Measurements from ENCODE around the gene DEXI. TPM values are rescaled to one million over a fixed set of nuclear protein-coding genes. Genes with fewer than 3 reads are reported as not detected.

DEXI gene
- total RNA-seq, 1 experiment from 2014 or later: 28.3 TPM

DNA sequence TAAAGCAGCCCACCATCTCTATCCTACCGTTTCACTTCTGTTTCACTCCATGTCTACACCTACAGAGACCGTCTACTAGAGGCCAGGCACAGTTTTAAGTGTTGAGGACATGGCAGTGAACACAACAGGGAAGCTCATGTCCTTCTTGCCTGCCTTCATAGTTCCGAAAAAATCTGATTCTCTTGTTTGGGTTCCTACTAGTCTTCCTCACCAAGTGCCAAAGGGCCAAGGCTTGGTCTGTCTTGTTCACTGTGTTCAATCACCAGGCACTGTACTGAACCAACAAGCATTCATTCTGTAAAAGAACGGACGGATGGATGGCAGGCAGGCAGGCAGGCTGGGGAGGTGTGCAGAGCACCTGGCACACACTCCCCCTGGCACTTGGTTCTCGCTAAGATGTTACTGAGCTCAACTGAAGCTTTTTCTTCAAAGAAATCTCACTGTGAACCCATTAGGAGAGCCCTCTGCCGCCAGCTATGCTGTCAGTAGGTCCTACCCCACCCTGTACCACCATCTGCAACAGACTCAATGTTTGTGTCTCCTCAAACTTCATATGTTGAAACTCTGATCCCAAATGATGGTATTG, 2.5 kb downstream of the DEXI start:
- no peak overlapping the region for H4K8ac ChIP-seq (replicated peaks; ENCODE audit: insufficient read length, low read depth, low read length)
- no peak overlapping the region for H3K4ac ChIP-seq (ENCODE audit: low read depth, low read length)
- no peak overlapping the region for H3T11ph ChIP-seq (ENCODE audit: low read length)
- no peak overlapping the region for H3K14ac ChIP-seq (ENCODE audit: insufficient read depth, low read length)
- H4K91ac ChIP-seq (ENCODE audit: insufficient read length, low read depth, low read length): no peak overlapping the region
- Mint-ChIP-seq H3K27me3 (ENCODE audit: low read depth) (no peaks in the 10 kb centered on the region; the same call in 1 of the 2 replicates), H3K4me3 (peak overlapping the region; percentile 87 to 95; a peak in 3 of 5 replicates), H3K4me1 (peaks cover 29 to 32% of the 10 kb centered on the region in 2 experiments), H3K27ac (no peak overlapping the region; a peak in 1 of 7 replicates), H3K36me3 (ENCODE audit: insufficient read depth in 1 of 3, low read depth in 3 of 3) (peaks cover 8 to 26% (median 14%) of the 10 kb centered on the region in 3 experiments; a peak in 6 of 7 replicates), H3K9me3 (no peaks in the 10 kb centered on the region)
- no peak overlapping the region for H2BK5ac ChIP-seq (ENCODE audit: insufficient read length, low read length)
- H4K20me1 ChIP-seq (ENCODE audit: control insufficient read depth, insufficient read depth, insufficient read length): no peaks in the 10 kb centered on the region
- H3K23me2 ChIP-seq (ENCODE audit: insufficient read length, low read depth, low read length, poor library complexity, severe bottlenecking): peaks cover 11% of the 10 kb centered on the region
- DNase-seq: no peak
- no peak overlapping the region for H3K56ac ChIP-seq (ENCODE audit: insufficient read length, low read depth, low read length)
- H2BK12ac ChIP-seq (ENCODE audit: insufficient read length, low read depth, low read length): no peak overlapping the region
- H3K79me2 ChIP-seq (ENCODE audit: insufficient read depth, low read length): no peaks in the 10 kb centered on the region; the same call in 1 of the 2 replicates
- peak overlapping the region; percentile 65 for H3K4me2 ChIP-seq (ENCODE audit: insufficient read depth, insufficient read length, low read length)
- no peaks in the 10 kb centered on the region for H3K27me3 ChIP-seq (ENCODE audit: insufficient read depth, low read length)
- H2BK20ac ChIP-seq (ENCODE audit: low read depth, low read length, poor library complexity, severe bottlenecking): no peak overlapping the region
- no peak overlapping the region for H2AFZ ChIP-seq (ENCODE audit: low read length)
- H2BK120ac ChIP-seq (ENCODE audit: low read depth, low read length, poor library complexity, severe bottlenecking): no peak overlapping the region
- no peak overlapping the region for H3K9ac ChIP-seq (ENCODE audit: extremely low read depth, insufficient read length, low read length)
- no peak overlapping the region for H3K27ac ChIP-seq (ENCODE audit: insufficient read length, low read depth, low read length)
- no CpG with 5 or more reads among the region's 7 CpGs for WGBS (ENCODE audit: extremely low coverage, insufficient read length, low lambda C conversion rate)
- H3K9me3 ChIP-seq (ENCODE audit: control insufficient read depth, low read depth, low read length): no peaks in the 10 kb centered on the region
- H2AK5ac ChIP-seq (ENCODE audit: insufficient read length, low read length): no peak overlapping the region
- peaks cover 3% of the 10 kb centered on the region; the same call in 1 of the 2 replicates for H3K4me1 ChIP-seq (ENCODE audit: insufficient read depth, low read length)
- H3K79me1 ChIP-seq (ENCODE audit: insufficient read depth, low read depth, low read length, poor library complexity, severe bottlenecking): peaks cover 3% of the 10 kb centered on the region
- no peak overlapping the region for H4K5ac ChIP-seq (ENCODE audit: insufficient read length, low read depth, low read length)
- H3K23ac ChIP-seq (ENCODE audit: insufficient read length, low read depth, low read length): no peak overlapping the region
- no peak overlapping the region for H3K18ac ChIP-seq (ENCODE audit: insufficient read length, low read depth, low read length)
- TF ChIP-seq CTCF (conservative IDR thresholded peaks at IDR 0.05): no peak
- H2BK15ac ChIP-seq (ENCODE audit: low read depth, low read length): no peak overlapping the region

All from H9 (cell line).